Measurements from ENCODE around the gene PLVAP.

DNA sequence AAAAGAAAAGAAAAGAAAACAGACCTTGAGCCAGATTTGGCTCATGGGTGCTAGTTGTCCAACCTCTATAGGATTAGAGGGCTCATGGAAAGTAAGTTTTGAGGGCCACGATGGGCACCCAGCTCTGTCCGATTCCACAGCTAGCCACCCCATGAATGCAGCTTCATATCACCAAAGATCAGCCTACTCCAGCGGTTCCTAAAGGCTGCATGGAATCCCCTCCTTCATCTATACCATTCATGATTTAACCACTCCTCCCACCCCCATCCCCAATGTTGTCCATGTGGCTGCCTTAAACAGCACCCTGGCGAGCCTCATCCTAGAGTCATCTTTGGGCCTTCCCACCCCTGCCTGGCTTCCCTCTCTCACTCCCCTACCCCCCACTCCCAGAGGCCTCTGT, 44.8 kb upstream of the PLVAP start:
- TF ChIP-seq CTCF (conservative IDR thresholded peaks at IDR 0.05; ENCODE audit: low read depth in 2 of 2), result no peak
- TF ChIP-seq NANOG (IDR thresholded peaks at IDR 0.05; ENCODE audit: borderline replicate concordance), result no peak
- TF ChIP-seq, protein P1, sequence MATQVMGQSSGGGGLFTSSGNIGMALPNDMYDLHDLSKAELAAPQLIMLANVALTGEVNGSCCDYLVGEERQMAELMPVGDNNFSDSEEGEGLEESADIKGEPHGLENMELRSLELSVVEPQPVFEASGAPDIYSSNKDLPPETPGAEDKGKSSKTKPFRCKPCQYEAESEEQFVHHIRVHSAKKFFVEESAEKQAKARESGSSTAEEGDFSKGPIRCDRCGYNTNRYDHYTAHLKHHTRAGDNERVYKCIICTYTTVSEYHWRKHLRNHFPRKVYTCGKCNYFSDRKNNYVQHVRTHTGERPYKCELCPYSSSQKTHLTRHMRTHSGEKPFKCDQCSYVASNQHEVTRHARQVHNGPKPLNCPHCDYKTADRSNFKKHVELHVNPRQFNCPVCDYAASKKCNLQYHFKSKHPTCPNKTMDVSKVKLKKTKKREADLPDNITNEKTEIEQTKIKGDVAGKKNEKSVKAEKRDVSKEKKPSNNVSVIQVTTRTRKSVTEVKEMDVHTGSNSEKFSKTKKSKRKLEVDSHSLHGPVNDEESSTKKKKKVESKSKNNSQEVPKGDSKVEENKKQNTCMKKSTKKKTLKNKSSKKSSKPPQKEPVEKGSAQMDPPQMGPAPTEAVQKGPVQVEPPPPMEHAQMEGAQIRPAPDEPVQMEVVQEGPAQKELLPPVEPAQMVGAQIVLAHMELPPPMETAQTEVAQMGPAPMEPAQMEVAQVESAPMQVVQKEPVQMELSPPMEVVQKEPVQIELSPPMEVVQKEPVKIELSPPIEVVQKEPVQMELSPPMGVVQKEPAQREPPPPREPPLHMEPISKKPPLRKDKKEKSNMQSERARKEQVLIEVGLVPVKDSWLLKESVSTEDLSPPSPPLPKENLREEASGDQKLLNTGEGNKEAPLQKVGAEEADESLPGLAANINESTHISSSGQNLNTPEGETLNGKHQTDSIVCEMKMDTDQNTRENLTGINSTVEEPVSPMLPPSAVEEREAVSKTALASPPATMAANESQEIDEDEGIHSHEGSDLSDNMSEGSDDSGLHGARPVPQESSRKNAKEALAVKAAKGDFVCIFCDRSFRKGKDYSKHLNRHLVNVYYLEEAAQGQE (IDR thresholded peaks at IDR 0.05; ENCODE audit: unreplicated experiment), result no peak
- no peak for TF ChIP-seq POLR2AphosphoS5 (IDR thresholded peaks at IDR 0.05; ENCODE audit: low read depth)
- TF ChIP-seq EZH2 (IDR thresholded peaks at IDR 0.05; ENCODE audit: low read depth, unreplicated experiment), result no peak
- no peak for TF ChIP-seq EZH2phosphoT487 (IDR thresholded peaks at IDR 0.05; ENCODE audit: unreplicated experiment)
- no peak for TF ChIP-seq ETS1 (IDR thresholded peaks at IDR 0.05)
- TF ChIP-seq STAT1 (IDR thresholded peaks at IDR 0.05; ENCODE audit: unreplicated experiment), result no peak
- no peak for TF ChIP-seq ZNF114 (CRISPR knock-in tag; IDR thresholded peaks at IDR 0.05)
- no peak for TF ChIP-seq ZNF462 (CRISPR knock-in tag; IDR thresholded peaks at IDR 0.05)
- TF ChIP-seq CREB1 (CRISPR knock-in tag; IDR thresholded peaks at IDR 0.05; ENCODE audit: low read depth), result no peak
